Naive thymus-derived CD4-positive, alpha-beta T cell (primary cell): ENCODE results near the gene MT3. TPM values are rescaled to one million over a fixed set of nuclear protein-coding genes. Genes with fewer than 3 reads are reported as not detected.

ENCODE experiments used
- ATAC-seq: fragments of 150-1000 bp; cut with Tn5 transposase; 2 replicates; pipeline ENCODE4 v1.10.0; 2021; ENCODE audit warnings: mild to moderate bottlenecking, moderate library complexity
- CTCF ChIA-PET: fragments of 350-600 bp; sonication (Branson Sonifier 250); formaldehyde crosslinking; loops from one replicate; lab custom pipeline; 2021; ENCODE audit warnings: antibody characterized with exemption; lab: Charles Lee
- POLR2A ChIA-PET: fragments of 350-600 bp; sonication (Branson Sonifier 250); formaldehyde crosslinking; loops from one replicate; lab custom pipeline; 2021; ENCODE audit warnings: antibody characterized with exemption, inconsistent platforms; lab: Charles Lee
- DNase-seq, 9 donors: peaks; one replicate each; pipeline versions ENCODE4 v3.0.0 to v3.0.0-alpha.2; 2020 to 2022; ENCODE audit warnings: mixed read lengths in 1 of 9
- H3K27ac ChIP-seq: one replicate; pipeline ENCODE4 v1.7.0; 2013; ENCODE audit warnings: mild to moderate bottlenecking, low read depth, low read length, moderate library complexity
- H3K27me3 ChIP-seq, 2 donors: one replicate each; pipeline ENCODE4 v1.7.0; 2013; ENCODE audit warnings: low read length in 2 of 2, mild to moderate bottlenecking in 2 of 2, moderate library complexity in 2 of 2; ENCODE audit not compliant: control insufficient read depth in 2 of 2, insufficient read depth in 2 of 2
- H3K36me3 ChIP-seq, 3 experiments: 1 replicate in 2 of 3; 2 replicates in 1 of 3; pipeline ENCODE4 v1.7.0; 2013; ENCODE audit warnings: low read length in 3 of 3, mild to moderate bottlenecking in 3 of 3, moderate library complexity in 1 of 3; ENCODE audit not compliant: insufficient read depth in 3 of 3, control insufficient read depth in 2 of 3
- H3K4me1 ChIP-seq, 2 donors: one replicate each; pipeline ENCODE4 v1.7.0; 2013; ENCODE audit warnings: low read length in 2 of 2, mild to moderate bottlenecking in 2 of 2, moderate library complexity in 1 of 2; ENCODE audit not compliant: control insufficient read depth in 2 of 2, insufficient read depth in 2 of 2
- H3K4me3 ChIP-seq: 2 replicates; pipeline ENCODE4 v1.7.0; 2013; ENCODE audit warnings: mild to moderate bottlenecking, low read length
- H3K9me3 ChIP-seq, 3 experiments: 1 replicate in 2 of 3; 2 replicates in 1 of 3; pipeline ENCODE4 v1.7.0; 2013; ENCODE audit warnings: low read length in 3 of 3; ENCODE audit not compliant: control insufficient read depth in 2 of 3
- H3K27ac Mint-ChIP-seq, 9 donors: one replicate each; pipeline ENCODE4 v1.8.0; 2020 to 2022; ENCODE audit warnings: mixed read lengths in 9 of 9, mild to moderate bottlenecking in 8 of 9, moderate library complexity in 5 of 9, inconsistent platforms in 2 of 9
- H3K27me3 Mint-ChIP-seq, 5 donors: one replicate each; pipeline ENCODE4 v1.8.0; 2021 to 2022; ENCODE audit warnings: mixed read lengths in 5 of 5, mild to moderate bottlenecking in 1 of 5
- H3K36me3 Mint-ChIP-seq, 5 donors: one replicate each; pipeline ENCODE4 v1.8.0; 2020 to 2022; ENCODE audit warnings: mixed read lengths in 5 of 5, mild to moderate bottlenecking in 3 of 5, inconsistent platforms in 1 of 5
- H3K4me1 Mint-ChIP-seq, 7 donors: one replicate each; pipeline ENCODE4 v1.8.0; 2020 to 2022; ENCODE audit warnings: mixed read lengths in 7 of 7, mild to moderate bottlenecking in 3 of 7, inconsistent platforms in 1 of 7
- H3K4me3 Mint-ChIP-seq, 10 donors: one replicate each; pipeline ENCODE4 v1.8.0; 2020 to 2022; ENCODE audit warnings: mild to moderate bottlenecking in 10 of 10, mixed read lengths in 10 of 10, moderate library complexity in 6 of 10, inconsistent platforms in 2 of 10
- H3K9me3 Mint-ChIP-seq, 11 donors: one replicate each; pipeline ENCODE4 v1.8.0; 2020 to 2022; ENCODE audit warnings: mixed read lengths in 11 of 11, mild to moderate bottlenecking in 4 of 11, inconsistent platforms in 1 of 11, moderate library complexity in 1 of 11
- intact Hi-C, 2 donors: fragments of 100-400 bp; cut with micrococcal nuclease; formaldehyde crosslinking; loops; one replicate each; pipeline ENCODE4 v1.15.1; 2023
- polyA plus RNA-seq, 2 donors: library from polyadenylated mRNA; unstranded; fragments of 300-500 nt; fragmentation: Illumina TruSeq; gene quantifications; one replicate each; pipeline ENCODE4 v1.2.3, GENCODE V29; 2021
- total RNA-seq, 6 experiments: library from RNA in 5 of 6; stranded (reverse) in 5 of 6; gene quantifications; 1 replicate in 5 of 6; 2 replicates in 1 of 6; pipeline ENCODE4 v1.2.3 and lab custom pipeline; 2021 to 2026

Gene MT3
- total and polyA plus RNA-seq, 7 experiments from 2014 or later: 0.76 to 4.5 (median 3.8) TPM; not detected in 2

- no peak for DNase-seq
- peaks cover 0 to 2% (median 0%) of the 10 kb centered on the region in 11 donors for H3K9me3 Mint-ChIP-seq
- H3K27me3 Mint-ChIP-seq: peaks cover 34 to 41% (median 40%) of the 10 kb centered on the region in 5 donors
- Histone ChIP-seq H3K4me1 (peaks cover 4 to 13% of the 10 kb centered on the region in 2 donors), H3K4me3 (no peak overlapping the region), H3K27me3 (peaks cover 0 to 15% of the 10 kb centered on the region in 2 donors), H3K36me3 (no peaks in the 10 kb centered on the region), H3K27ac (no peak overlapping the region), H3K9me3 (no peaks in the 10 kb centered on the region)
- CTCF ChIA-PET: interaction anchor here (0.6 kb wide), 2 partner anchors 24 to 78 kb away, joined by 3 to 5 read pairs; no protein-coding TSS in a partner anchor
- POLR2A ChIA-PET: no interaction called here
- intact Hi-C loops: loop anchor here in 1 of 2 donors (5.0 kb wide), 1 partner anchor 51 kb away; no protein-coding TSS in a partner anchor
- H3K27ac Mint-ChIP-seq: no peak overlapping the region
- H3K36me3 Mint-ChIP-seq: peaks cover 0 to 4% (median 0%) of the 10 kb centered on the region in 5 donors
- peaks cover 15 to 35% (median 23%) of the 10 kb centered on the region in 7 donors for H3K4me1 Mint-ChIP-seq
- H3K4me3 Mint-ChIP-seq: no peak overlapping the region
- no peak for ATAC-seq
Measured at GRCh38 chr16:56628486-56629350, 39.4 kb downstream of the MT3 start.

GRCh38 chr16:56629531-56629930 is 40.2 kb downstream of the MT3 start:
- Mint-ChIP-seq H3K36me3 (peaks cover 0 to 4% (median 0%) of the 10 kb centered on the region in 5 donors), H3K4me1 (peaks cover 15 to 36% (median 23%) of the 10 kb centered on the region in 7 donors), H3K27ac (no peak overlapping the region), H3K27me3 (peaks cover 41 to 50% (median 48%) of the 10 kb centered on the region in 5 donors), H3K9me3 (peaks cover 0 to 2% (median 0%) of the 10 kb centered on the region in 11 donors), H3K4me3 (no peak overlapping the region)
- Histone ChIP-seq H3K27ac (no peak overlapping the region), H3K27me3 (peaks cover 3 to 19% of the 10 kb centered on the region in 2 donors), H3K36me3 (no peaks in the 10 kb centered on the region), H3K9me3 (no peaks in the 10 kb centered on the region), H3K4me1 (peaks cover 4 to 14% of the 10 kb centered on the region in 2 donors), H3K4me3 (no peak overlapping the region)
- intact Hi-C loops: loop anchor here in 1 of 2 donors (5.0 kb wide), 1 partner anchor 52 kb away; no protein-coding TSS in a partner anchor
- DNase-seq: no peak
- ATAC-seq: no peak
- CTCF ChIA-PET: interaction anchor here (0.6 kb wide), 1 partner anchor 77 kb away, joined by 3 read pairs; no protein-coding TSS in a partner anchor
- POLR2A ChIA-PET: no interaction called here

GRCh38 chr16:56630134-56630533 is 40.8 kb downstream of the MT3 start:
- DNase-seq (no peak), ATAC-seq (peak; percentile 35)
- Mint-ChIP-seq H3K36me3 (peaks cover 0 to 4% (median 0%) of the 10 kb centered on the region in 5 donors), H3K4me3 (no peak overlapping the region), H3K27me3 (peaks cover 47 to 55% (median 49%) of the 10 kb centered on the region in 5 donors), H3K27ac (no peak overlapping the region), H3K4me1 (peaks cover 15 to 36% (median 24%) of the 10 kb centered on the region in 7 donors), H3K9me3 (peaks cover 0 to 4% (median 0%) of the 10 kb centered on the region in 11 donors)
- Histone ChIP-seq H3K4me1 (peaks cover 4 to 16% of the 10 kb centered on the region in 2 donors), H3K27ac (no peak overlapping the region), H3K27me3 (peaks cover 3 to 24% of the 10 kb centered on the region in 2 donors), H3K9me3 (no peaks in the 10 kb centered on the region), H3K36me3 (no peaks in the 10 kb centered on the region), H3K4me3 (no peak overlapping the region)
- ChIA-PET CTCF (no interaction called here), POLR2A (interaction anchor here (0.7 to 1.5 kb wide), 2 partner anchors 13 to 110 kb away, joined by 3 to 4 read pairs; no protein-coding TSS in a partner anchor)
- intact Hi-C loops: no loop called here

- peaks cover 3 to 28% of the 10 kb centered on the region in 2 donors for H3K27me3 ChIP-seq
- POLR2A ChIA-PET: interaction anchor here (0.9 to 1.5 kb wide), 2 partner anchors 12 to 45 kb away, joined by 4 read pairs; no protein-coding TSS in a partner anchor
- ATAC-seq (no peak), DNase-seq (no peak)
- peaks cover 13 to 37% (median 23%) of the 10 kb centered on the region in 7 donors for H3K4me1 Mint-ChIP-seq
- H3K4me3 Mint-ChIP-seq: peak overlapping the region in 5 of 10 donors; percentile 70 to 85 (median 71)
- H3K36me3 ChIP-seq: no peaks in the 10 kb centered on the region
- H3K36me3 Mint-ChIP-seq: peaks cover 0 to 4% (median 0%) of the 10 kb centered on the region in 5 donors
- no peak overlapping the region for H3K27ac Mint-ChIP-seq
- peaks cover 52 to 62% (median 55%) of the 10 kb centered on the region in 5 donors for H3K27me3 Mint-ChIP-seq
- peaks cover 0 to 4% (median 0%) of the 10 kb centered on the region in 11 donors for H3K9me3 Mint-ChIP-seq
- CTCF ChIA-PET: interaction anchor here (0.7 kb wide), 1 partner anchor 81 kb away, joined by 4 read pairs; no protein-coding TSS in a partner anchor
- H3K4me3 ChIP-seq: no peak overlapping the region
- intact Hi-C loops: no loop called here
- no peaks in the 10 kb centered on the region for H3K9me3 ChIP-seq
- no peak overlapping the region for H3K27ac ChIP-seq
- H3K4me1 ChIP-seq: peaks cover 4 to 11% of the 10 kb centered on the region in 2 donors
Measured at GRCh38 chr16:56631197-56631596, 41.9 kb downstream of the MT3 start.

GRCh38 chr16:56631832-56632155 is 42.5 kb downstream of the MT3 start:
- no peaks in the 10 kb centered on the region for H3K9me3 ChIP-seq
- H3K36me3 Mint-ChIP-seq: peaks cover 0 to 4% (median 0%) of the 10 kb centered on the region in 5 donors
- H3K27me3 ChIP-seq: peaks cover 3 to 34% of the 10 kb centered on the region in 2 donors
- ChIA-PET POLR2A (interaction anchor here (1.0 to 1.5 kb wide), 2 partner anchors 8 to 12 kb away, joined by 4 to 5 read pairs; no protein-coding TSS in a partner anchor), CTCF (interaction anchor here (0.7 to 0.8 kb wide), 2 partner anchors 30 to 81 kb away, joined by 3 to 4 read pairs; no protein-coding TSS in a partner anchor)
- H3K9me3 Mint-ChIP-seq: peaks cover 0 to 4% (median 0%) of the 10 kb centered on the region in 11 donors
- no peaks in the 10 kb centered on the region for H3K36me3 ChIP-seq
- H3K4me3 Mint-ChIP-seq: peak overlapping the region; percentile 25 to 88 (median 73)
- H3K27ac ChIP-seq: no peak overlapping the region
- H3K27ac Mint-ChIP-seq: no peak overlapping the region
- DNase-seq (no peak), ATAC-seq (no peak)
- peaks cover 4 to 10% of the 10 kb centered on the region in 2 donors for H3K4me1 ChIP-seq
- peaks cover 13 to 38% (median 24%) of the 10 kb centered on the region in 7 donors for H3K4me1 Mint-ChIP-seq
- H3K27me3 Mint-ChIP-seq: peaks cover 58 to 68% (median 61%) of the 10 kb centered on the region in 5 donors
- H3K4me3 ChIP-seq: no peak overlapping the region
- intact Hi-C loops: no loop called here

GRCh38 chr16:56632156-56632847 is 43.0 kb downstream of the MT3 start, which contains the start of gene MT1M:
Gene MT1M (plus strand): TSS chr16:56632659. CDS start chr16:56632732, 73 bp downstream.
- peaks cover 13 to 39% (median 24%) of the 10 kb centered on the region in 7 donors for H3K4me1 Mint-ChIP-seq
- H3K4me3 Mint-ChIP-seq: peak within 1 kb of the TSS; percentile 56 to 88 (median 73)
- peaks cover 61 to 74% (median 65%) of the 10 kb centered on the region in 5 donors for H3K27me3 Mint-ChIP-seq
- DNase-seq (no peak), ATAC-seq (peak; percentile 41)
- no peaks in the 10 kb centered on the region for H3K9me3 ChIP-seq
- no peak within 1 kb of the TSS for H3K27ac ChIP-seq
- CTCF ChIA-PET: interaction anchor here (0.8 kb wide), 1 partner anchor 30 kb away, joined by 3 read pairs; no protein-coding TSS in a partner anchor
- H3K27me3 ChIP-seq: peaks cover 3 to 34% of the 10 kb centered on the region in 2 donors
- intact Hi-C loops: no loop called here
- H3K9me3 Mint-ChIP-seq: peaks cover 0 to 4% (median 0%) of the 10 kb centered on the region in 11 donors
- H3K4me1 ChIP-seq: peaks cover 4 to 10% of the 10 kb centered on the region in 2 donors
- H3K36me3 Mint-ChIP-seq: peaks cover 0 to 4% (median 0%) of the 10 kb centered on the region in 5 donors
- POLR2A ChIA-PET: interaction anchor here (1.0 kb wide), 1 partner anchor 8 kb away, joined by 5 read pairs; no protein-coding TSS in a partner anchor
- no peak within 1 kb of the TSS for H3K27ac Mint-ChIP-seq
- H3K4me3 ChIP-seq: no peak within 1 kb of the TSS
- no peaks in the 10 kb centered on the region for H3K36me3 ChIP-seq
